ENCODE data around the gene FBXL7.

- TF ChIP-seq CTCF (IDR thresholded peaks at IDR 0.05; ENCODE audit: low read depth, low read length) (no peak), EZH2phosphoT487 (IDR thresholded peaks at IDR 0.05; ENCODE audit: low read depth) (no peak)
These were observed 106.2 kb downstream of the FBXL7 start for GRCh38 chr5:15606197-15606596.

All from OCI-LY3 (cell line).